NOMO-1 (cell line): Measurements from ENCODE around the gene TUBGCP6.
"Not testable (repeated sequence)": the region's sequence is repeated elsewhere in the genome, so short reads cannot be mapped to it uniquely, and the experiment has no call there.

Experiments
- DNase-seq, 2 experiments: peaks; one replicate each; lab custom pipeline; 2025; ENCODE audit not compliant: unreplicated experiment in 2 of 2; lab: John Stamatoyannopoulos, UW

Gene TUBGCP6

DNA sequence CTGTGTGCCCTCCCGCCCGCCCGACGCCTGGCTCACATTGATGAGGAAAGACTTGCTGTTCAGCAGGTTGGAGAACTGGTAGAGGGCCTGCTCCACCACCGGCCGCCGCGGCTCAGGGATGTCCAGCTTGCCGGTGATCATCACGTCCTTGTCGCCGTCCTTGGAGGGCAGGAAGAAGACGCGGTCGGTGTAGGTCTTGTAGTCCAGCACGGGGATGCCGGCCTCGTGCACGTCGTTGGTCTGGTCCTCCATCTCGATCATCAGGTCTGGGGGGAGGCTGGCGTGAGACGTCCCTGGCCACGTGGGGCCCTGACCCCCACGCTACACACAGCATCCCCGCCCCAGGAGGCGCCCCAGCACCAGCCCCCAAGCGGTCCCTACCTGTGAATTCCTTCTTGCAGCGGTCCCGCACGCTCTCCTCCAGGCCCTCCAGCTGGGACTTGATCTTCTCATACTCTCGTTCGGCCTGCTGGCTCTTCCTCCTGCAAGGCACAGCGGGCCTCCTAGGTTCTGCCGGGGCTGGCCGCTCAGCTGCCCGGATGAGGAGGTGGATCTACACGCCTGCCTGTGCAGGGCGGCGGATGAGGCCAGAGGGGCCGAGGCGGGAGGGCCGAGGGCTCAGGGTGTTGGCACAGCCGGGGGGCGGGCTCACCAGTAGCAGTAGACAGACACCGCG, 36.0 kb upstream of the TUBGCP6 start:
- no peak for DNase-seq

DNA sequence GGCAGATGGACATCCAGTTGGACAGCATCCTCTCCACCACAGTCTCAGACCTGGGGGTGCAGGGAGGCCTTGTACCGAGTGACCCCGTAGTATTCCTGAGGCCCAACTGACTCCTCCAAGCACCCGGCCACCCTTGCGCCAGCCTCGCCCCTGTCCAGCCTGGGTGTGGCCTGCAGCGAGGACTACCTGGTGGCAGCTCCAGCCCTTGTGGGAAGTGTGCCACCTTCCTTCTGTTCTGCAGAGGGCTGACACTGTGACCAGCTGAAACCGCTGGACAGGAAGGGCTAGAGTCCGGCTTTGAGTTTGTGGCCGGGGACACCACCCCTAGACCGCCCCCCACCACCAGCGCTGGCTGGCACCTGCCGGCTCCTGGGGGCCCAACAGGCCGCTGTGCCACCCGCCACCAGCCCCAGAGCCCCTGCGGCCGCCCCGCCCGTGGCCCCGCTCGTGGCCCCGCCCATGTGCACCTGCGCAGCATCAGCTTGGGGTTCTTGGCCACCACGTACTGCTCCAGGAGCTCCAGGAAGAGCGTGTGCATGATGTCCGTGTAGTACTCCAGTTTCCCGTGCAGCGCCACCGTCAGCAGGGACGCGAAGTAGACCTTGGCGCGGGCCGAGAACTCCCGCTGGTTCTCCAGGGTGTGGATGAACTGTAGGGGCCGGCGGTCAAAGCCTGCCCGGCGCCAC, 35.3 kb upstream of the TUBGCP6 start:
- DNase-seq = no peak

DNA sequence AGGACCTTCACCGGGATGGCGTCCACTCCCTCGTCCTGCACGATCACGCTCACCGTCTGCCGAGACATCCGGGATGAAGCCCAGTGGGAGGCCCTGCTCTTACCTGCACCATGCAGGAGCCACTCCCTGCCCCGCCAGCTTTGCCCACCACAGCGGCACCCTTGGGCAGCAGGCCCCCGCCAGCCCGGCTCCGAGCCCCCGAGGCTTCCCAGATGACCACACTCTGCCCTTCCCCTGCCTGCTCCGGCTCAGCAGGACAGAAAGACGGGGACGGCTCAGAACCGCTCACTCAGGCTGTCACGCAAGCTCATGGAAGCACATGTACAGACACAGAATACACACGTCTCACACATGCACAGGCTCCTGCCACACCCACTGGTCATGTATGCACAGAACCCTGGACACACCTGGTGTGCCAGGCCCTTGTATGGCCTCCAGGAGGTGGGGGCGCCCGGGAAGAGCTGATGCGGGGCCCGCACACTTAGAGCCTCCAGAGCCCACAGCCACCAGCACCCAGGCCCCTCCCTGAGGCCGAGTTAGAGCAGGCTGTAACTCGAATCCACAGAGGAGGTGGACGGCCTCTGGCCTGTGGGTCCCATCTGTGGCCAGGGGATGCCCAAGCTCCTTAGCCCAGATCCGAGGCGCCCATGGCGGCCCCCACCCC, 34.3 kb upstream of the TUBGCP6 start:
- no peak for DNase-seq

- no peak for DNase-seq
Measured at GRCh38 chr22:50278461-50278860, 33.6 kb upstream of the TUBGCP6 start.

DNA sequence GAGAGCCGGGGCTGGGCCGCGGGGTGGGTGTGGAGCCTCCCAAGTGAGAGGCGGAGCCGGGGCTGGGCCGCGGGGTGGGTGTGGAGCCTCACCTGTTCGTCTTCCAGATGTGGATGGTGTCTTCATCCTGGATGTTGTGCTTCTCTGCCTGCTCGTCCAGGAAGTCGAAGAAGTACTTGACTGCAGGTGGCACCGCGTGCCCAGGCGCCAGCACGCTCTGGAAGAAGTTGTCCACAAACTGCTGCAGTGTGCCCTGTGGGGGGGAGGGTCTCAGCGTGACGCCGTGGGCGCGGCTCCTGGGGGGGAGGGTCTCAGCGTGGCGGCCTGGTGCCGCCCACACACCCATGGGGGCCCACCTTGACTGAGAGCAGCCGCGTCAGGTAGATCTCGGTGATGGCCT, 32.9 kb upstream of the TUBGCP6 start:
- DNase-seq = no peak

- peak; percentile 37 to 50 for DNase-seq
Measured at GRCh38 chr22:50276143-50276542, 31.3 kb upstream of the TUBGCP6 start.

- DNase-seq = no peak
Measured at GRCh38 chr22:50275181-50276055, 30.6 kb upstream of the TUBGCP6 start.

DNA sequence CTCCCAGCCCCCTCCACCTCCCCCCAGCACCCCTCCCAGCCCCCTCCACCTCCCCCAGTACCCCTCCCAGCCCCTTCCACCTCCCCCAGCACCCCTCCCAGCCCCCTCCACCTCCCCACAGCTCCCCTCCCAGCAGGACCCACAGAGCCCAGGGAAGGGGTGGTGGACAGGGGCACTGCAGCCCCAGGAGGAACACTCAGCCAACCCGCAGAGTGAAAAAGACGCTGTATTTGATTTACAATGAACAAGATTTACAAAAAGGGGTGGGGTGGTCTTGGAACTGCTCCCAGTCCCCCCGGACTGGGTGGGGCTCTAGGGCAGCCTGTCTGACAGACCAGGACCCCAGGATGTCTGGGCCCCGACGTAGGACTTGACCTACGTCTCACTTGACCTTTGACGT, 29.9 kb upstream of the TUBGCP6 start:
- no peak for DNase-seq

- DNase-seq = peak; percentile 15 to 21
Measured at GRCh38 chr22:50274311-50274710, 29.5 kb upstream of the TUBGCP6 start.

GRCh38 chr22:50273781-50274180, 29.0 kb upstream of the TUBGCP6 start:
- not testable (repeated sequence) for DNase-seq

GRCh38 chr22:50273352-50273751, 28.5 kb upstream of the TUBGCP6 start:
- not testable (repeated sequence) for DNase-seq

DNA sequence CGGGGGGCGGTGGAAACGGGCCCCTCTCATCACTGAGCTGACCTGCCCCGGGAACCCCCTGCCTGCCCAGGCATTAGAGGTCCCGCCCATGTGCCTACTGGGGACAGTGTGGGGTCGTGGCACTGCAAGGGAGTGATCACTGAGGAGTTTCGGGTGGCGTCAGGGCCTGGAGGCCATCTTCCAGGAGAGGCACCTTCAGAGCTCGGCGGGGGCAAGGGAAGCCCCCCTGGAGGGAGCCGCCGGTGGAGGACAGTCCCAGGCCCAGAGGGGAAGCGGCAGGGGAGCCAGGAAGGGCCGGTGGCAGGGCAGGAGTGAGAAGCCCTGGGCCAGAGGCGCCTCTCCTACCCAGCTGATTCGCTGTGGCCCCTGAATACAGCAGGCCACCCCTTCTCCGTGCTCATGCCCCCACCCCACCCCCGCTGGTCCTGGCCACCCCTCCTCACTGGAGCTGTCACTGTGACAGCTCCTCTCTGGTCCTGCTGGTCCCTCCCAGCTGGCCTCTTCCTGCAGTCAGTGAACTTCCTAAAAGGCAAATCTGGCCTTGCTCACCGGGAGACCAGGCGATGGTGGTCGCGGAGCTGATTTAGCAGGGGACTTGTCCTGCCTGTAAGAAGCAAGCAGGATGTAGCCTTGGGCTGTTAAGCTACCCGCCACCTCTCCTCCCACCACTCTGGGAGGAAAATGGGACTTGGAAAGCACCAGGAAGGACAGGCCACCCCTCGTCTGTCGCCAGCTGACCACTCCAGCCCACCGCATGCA, 27.4 kb upstream of the TUBGCP6 start:
- no peak for DNase-seq

GRCh38 chr22:50271519-50271970, 26.7 kb upstream of the TUBGCP6 start:
- peak; percentile 35 to 53 for DNase-seq

DNA sequence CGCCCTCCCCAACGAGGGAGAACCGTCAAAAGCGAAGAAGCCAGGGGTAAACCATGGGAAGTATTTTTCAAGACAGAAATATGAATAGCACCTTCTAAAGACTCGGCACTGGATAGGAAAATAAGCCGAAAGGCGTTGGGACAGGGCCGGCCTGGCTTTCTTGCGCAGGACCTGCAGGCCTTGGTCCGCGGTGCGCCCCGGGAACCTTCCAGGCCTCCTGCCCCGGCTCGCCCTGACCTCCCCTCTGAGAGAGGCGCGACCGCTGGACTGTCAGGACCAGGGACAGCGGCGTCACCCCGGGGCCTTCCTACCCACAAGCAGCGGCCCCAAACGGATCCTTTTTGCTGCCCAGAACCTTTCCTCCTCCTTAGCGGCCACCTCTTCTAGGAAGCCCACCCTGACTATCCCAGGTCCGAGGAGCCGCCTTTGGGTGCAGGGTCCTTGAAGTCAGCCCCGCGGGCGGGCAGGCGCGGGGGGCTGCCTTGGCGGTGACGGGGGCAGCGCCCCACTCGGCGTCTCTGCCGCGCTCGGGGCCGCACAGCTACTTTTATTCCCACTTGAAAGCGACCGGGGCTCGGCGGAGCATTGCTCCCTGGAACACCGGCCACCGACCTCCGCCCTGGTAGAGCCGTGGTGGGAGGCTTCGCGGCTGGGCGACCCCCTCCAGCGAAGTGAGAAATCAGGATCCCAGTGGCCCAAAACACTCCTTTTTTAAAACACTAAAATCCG, 26.0 kb upstream of the TUBGCP6 start:
- peak; percentile 51 to 59 for DNase-seq

DNA sequence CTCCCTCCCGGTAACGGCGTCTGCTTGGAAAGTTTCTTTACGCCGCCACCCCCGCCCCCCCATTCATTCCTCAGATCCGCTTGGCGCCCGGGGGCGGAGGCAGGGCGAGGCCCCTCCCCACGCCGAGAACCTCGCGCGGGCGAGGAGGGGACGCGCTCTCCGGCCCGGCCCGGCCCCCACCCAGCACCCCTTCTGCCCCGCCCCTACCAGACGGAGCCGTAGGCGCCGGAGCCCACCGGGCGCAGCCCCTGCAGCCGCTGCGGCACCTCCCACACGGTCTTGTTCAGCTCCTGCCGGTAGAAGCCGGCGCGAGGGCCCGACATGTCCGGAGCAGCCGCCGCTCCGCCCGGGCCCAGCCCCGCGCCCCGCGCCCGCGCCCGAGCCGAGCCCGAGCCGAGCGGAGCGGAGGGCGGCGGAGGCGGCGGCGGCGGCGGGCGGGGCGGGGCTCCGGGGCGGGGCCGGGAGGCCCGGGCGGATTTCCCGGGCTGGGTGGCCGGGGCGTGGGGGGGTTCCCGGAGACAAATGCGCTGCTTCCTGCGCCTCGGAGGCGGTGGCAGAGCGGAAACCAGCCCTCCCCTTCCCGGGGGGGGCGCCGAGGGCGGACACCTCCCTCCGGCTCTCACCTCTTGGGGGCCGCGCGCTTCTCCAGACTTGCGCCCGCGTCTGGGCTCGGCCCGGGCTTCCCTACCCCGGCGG, 25.3 kb upstream of the TUBGCP6 start, which contains the start of gene MAPK11:
Gene MAPK11, minus strand, starts transcription at position 411 of the 696 bp plus-strand sequence. Its CDS starts 88 bp downstream, at position 323.
- no peak for DNase-seq

DNA sequence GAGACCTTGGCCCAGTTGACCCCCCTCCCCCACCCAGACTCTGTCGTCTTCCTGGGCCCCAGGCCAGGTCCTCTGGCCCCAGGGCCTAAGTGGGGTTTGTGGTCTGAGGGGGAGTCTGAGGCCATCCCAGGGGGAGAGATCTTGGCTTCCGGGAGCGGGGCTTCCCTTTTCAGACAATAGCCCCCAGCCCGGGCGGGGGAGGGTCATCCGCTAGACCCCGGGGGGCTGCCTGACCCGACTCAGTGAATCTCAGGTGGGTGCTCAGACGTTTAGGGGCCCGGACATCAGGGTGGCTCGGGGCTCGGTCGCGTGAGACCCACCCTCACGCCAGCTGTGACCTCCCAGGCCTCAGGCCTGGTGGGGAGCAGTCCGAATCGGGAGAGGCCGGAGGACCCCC, 24.7 kb upstream of the TUBGCP6 start:
- no peak for DNase-seq

GRCh38 chr22:50268655-50269113, 23.9 kb upstream of the TUBGCP6 start:
- DNase-seq = no peak

- DNase-seq = no peak
Measured at GRCh38 chr22:50267591-50268390, 23.0 kb upstream of the TUBGCP6 start.
